Neuron (in vitro differentiated cells): ENCODE data around the gene ISG20L2.

Experiments used
- H2AFZ ChIP-seq: one replicate; pipeline ENCODE4 v1.6.1; 2013; ENCODE audit warnings: low read depth, mild to moderate bottlenecking, inconsistent platforms, low read length, moderate library complexity
- H3K27me3 ChIP-seq: one replicate; pipeline ENCODE4 v1.6.1; 2013; ENCODE audit warnings: low read length; ENCODE audit not compliant: insufficient read depth
- H3K36me3 ChIP-seq: one replicate; pipeline ENCODE4 v1.6.1; 2013; ENCODE audit warnings: low read length; ENCODE audit not compliant: insufficient read depth
- H3K4me1 ChIP-seq: one replicate; pipeline ENCODE4 v1.6.1; 2013; ENCODE audit warnings: low read length; ENCODE audit not compliant: insufficient read depth
- H3K4me3 ChIP-seq: 2 replicates; pipeline ENCODE4 v1.5.1; 2013; ENCODE audit warnings: mild to moderate bottlenecking, low read length, moderate library complexity
- H3K9me3 ChIP-seq: one replicate; pipeline ENCODE4 v1.6.1; 2013; ENCODE audit warnings: low read length

Gene ISG20L2

DNA sequence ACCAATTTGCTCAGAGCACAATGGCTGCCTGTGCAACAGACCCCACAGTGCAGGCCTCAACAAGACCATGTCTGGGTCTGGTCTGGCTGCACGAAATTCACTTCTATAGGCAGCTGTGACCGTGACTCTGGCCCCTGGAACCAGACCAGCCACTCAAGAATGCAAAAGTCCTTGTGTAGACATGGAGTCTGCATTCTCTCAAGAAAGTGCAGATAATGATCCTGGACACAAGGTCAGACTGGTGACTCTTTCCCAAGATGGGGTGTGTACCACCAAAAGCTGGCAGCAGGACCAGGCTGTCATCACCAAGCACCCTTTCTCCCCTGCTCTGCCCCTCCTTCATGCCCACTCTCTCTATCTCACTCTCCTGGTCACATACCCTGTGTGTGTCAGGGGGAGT, 7.4 kb downstream of the ISG20L2 start:
- Histone ChIP-seq H2AFZ (no peak overlapping the region), H3K4me3 (no peak overlapping the region), H3K27me3 (no peaks in the 10 kb centered on the region), H3K9me3 (no peaks in the 10 kb centered on the region), H3K4me1 (peaks cover 10% of the 10 kb centered on the region), H3K36me3 (peaks cover 38% of the 10 kb centered on the region)

DNA sequence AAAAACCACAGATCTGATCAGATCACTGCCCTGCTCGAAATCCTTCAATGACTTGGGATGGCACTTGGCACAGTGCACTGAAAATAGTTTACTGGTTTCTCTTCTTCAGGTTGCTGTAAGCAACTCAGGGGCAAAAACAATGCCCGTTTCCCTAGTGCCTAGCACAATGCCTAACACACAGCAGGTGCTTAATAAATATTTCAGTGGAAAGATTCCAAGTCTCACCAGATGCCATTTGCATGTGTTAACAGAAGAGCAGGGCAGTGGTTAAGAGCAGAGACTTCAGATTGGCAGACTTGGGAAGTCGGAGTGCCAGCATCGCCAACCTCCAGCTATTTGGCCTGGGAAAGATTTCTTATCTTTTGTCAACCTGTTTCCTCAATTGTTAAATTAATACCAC, 11.2 kb downstream of the ISG20L2 start:
- H3K4me1 ChIP-seq, result no peaks in the 10 kb centered on the region
- peaks cover 14% of the 10 kb centered on the region for H3K36me3 ChIP-seq
- no peak overlapping the region for H3K4me3 ChIP-seq
- no peaks in the 10 kb centered on the region for H3K9me3 ChIP-seq
- H2AFZ ChIP-seq, result no peak overlapping the region
- no peaks in the 10 kb centered on the region for H3K27me3 ChIP-seq

DNA sequence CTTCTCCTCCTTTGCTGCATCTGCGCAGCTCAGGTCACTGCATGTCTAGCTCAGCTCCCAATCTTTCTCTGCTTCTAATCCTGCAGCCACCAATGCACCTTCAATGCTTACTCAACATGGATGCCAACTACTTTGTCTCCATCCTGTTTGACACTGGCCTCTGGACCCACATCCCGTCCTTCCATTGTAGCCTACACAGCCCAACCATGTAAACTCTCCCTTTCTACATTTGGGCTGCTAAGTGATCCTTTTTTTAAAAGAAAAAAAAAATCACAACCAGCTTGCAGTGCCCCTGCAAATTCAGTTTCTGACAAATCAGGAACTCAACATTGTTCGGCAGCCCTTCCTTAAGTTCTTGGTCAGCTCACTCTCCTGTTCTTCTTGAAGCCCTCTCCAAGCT, 13.7 kb downstream of the ISG20L2 start:
- H3K4me1 ChIP-seq, result peaks cover 11% of the 10 kb centered on the region
- no peaks in the 10 kb centered on the region for H3K36me3 ChIP-seq

DNA sequence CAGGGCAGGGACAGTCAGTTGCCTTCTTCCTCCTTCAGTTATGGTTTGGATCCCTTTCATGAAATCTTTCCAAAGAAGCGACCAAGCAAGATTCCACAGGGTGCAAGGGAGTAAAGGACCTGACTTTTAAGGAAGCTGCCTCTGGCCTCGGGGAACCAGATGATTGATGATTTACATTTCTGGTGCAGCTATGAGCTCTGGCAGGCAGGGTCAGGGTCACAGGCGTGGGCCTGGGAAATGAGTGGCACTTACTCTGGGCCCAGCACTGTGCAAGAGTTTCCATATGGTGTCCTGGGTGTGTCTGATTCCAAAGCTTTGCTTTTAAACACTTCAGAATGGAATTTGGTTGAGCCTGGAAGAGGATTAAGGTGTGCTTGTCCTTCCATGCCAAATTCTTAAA, 15.9 kb downstream of the ISG20L2 start:
- no peaks in the 10 kb centered on the region for H3K9me3 ChIP-seq
- H3K27me3 ChIP-seq, result no peaks in the 10 kb centered on the region
- no peaks in the 10 kb centered on the region for H3K36me3 ChIP-seq
- no peak overlapping the region for H2AFZ ChIP-seq
- peaks cover 32% of the 10 kb centered on the region for H3K4me1 ChIP-seq
- no peak overlapping the region for H3K4me3 ChIP-seq

More for the DNA sequence above, 13.7 kb downstream of the ISG20L2 start:
- no peak overlapping the region for H2AFZ ChIP-seq
- H3K27me3 ChIP-seq, result no peaks in the 10 kb centered on the region
- H3K4me3 ChIP-seq, result no peak overlapping the region
- H3K9me3 ChIP-seq, result no peaks in the 10 kb centered on the region

DNA sequence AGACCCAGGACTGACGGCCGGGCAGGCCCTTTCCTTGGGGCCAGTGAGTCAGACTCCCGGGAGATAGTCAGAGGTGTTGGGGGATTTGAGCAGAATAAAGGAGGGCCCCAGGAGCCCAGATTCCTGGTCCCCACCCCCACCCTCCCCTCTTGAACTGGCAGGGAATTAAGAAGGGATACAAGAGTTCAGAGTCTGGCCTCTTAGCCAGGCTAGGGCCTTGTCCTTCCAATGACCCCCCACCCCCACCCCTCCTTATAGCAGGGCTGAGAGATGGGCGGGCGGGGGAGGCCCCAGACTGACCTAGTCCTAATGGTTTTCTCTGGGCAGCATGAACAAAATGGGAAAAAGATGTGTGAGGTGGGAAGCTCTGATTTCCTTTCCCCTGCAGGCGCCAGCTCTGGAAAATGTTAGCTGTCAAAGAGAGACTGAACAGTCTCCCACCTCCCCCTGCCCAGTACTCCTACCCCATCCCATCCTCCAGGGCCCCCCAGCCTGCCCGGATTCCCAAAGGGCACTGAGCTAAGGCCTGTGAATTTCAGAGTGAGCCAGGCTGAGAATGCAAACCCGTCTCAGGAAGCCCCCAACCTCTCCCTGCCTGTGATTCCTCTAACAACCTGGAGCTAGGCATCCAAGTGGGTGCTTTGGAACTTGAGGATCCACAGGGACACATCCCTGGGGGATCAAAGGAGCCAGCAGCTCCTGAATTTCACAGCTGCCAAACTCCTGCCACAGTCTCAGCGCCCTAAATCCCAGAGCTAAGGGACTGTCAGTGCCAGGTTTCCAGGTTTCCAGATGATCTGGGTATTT, 17.4 kb downstream of the ISG20L2 start:
- H2AFZ ChIP-seq, result no peak overlapping the region
- no peak overlapping the region for H3K4me3 ChIP-seq
- H3K27me3 ChIP-seq, result no peaks in the 10 kb centered on the region
- H3K36me3 ChIP-seq, result no peaks in the 10 kb centered on the region
- H3K4me1 ChIP-seq, result peaks cover 46% of the 10 kb centered on the region
- no peaks in the 10 kb centered on the region for H3K9me3 ChIP-seq

DNA sequence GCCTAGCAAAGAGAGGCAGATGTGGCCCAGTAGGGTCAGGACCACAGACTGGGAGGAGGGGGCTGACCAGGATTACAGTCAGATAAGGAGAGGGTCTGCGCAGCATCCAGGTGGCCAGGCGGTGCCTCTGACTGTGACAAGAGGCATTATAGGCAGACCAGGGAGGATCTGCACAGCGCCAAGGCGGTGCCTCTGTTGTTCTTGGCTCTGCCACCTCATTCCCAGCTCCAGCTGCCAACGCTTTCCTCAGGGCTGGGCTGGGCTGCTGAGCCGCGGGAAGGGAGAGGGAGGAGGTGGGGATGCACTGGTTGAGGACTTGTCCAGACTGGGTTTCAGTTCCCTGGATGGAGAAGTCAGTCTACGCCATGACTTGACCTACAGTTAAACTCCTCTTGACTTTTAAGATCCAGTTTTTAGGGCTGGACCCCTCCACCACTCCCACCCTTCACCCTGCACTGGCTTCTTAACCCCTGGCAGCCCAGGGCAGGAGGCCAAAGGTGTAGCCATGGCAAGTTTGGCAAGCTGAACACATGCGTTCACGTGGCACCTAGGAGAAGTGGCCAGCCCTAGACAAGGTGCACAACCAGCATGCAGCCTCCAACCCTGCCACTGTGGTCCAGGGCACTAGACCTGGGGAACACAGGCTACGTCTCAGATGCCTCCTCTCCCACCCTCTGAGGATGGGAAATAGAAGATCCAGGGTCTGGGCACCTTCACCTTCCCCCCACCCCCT, 18.6 kb downstream of the ISG20L2 start:
- Histone ChIP-seq H2AFZ (no peak overlapping the region), H3K4me3 (no peak overlapping the region), H3K4me1 (peaks cover 56% of the 10 kb centered on the region), H3K27me3 (no peaks in the 10 kb centered on the region), H3K9me3 (no peaks in the 10 kb centered on the region), H3K36me3 (no peaks in the 10 kb centered on the region)

DNA sequence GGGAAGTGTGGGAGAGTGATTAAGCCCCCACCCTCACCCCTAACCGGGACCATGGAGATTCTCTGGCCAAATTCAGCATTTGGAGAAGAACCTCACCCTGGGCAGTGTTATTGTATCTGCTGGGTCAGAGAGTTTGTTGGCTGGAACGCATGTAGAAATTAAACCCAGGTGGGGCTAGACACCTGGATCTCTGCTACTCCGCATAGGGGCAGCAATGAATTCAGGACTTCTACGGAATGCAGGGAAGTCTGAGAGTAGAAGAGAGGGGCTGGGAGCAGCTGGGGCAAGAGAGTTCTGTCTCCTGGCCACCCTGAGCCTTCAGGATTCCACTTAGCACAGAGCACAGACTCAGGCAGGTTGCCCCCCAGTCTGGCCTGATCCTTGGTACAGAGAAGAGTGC, 19.5 kb downstream of the ISG20L2 start:
- H3K27me3 ChIP-seq, result no peaks in the 10 kb centered on the region
- H3K9me3 ChIP-seq, result no peaks in the 10 kb centered on the region
- no peaks in the 10 kb centered on the region for H3K36me3 ChIP-seq
- no peak overlapping the region for H2AFZ ChIP-seq
- no peak overlapping the region for H3K4me3 ChIP-seq
- peaks cover 65% of the 10 kb centered on the region for H3K4me1 ChIP-seq

DNA sequence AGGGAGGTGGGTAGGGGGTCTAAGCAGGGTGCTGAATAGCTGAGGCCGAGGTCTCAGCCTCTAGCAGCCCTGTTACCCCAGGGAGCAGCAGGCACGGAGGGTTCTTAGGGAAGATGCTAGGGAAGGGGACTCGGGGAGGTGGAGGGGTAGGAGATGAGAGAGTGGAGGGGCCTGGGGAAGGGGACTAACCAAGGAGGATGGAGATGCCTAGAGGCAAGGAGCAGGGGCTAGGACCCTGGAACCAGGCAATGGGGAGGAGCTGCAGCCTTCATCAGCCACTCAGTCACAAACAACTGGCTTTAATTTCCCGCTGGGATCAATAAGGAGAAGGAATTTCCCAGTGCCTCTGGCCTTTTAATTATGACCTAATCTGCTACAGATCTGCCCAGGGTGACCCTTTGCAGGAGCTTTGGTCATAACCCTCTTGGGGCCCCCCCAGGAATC, 20.3 kb downstream of the ISG20L2 start:
- no peaks in the 10 kb centered on the region for H3K36me3 ChIP-seq
- no peaks in the 10 kb centered on the region for H3K9me3 ChIP-seq
- H3K4me1 ChIP-seq, result peaks cover 72% of the 10 kb centered on the region
- no peak overlapping the region for H2AFZ ChIP-seq
- H3K27me3 ChIP-seq, result no peaks in the 10 kb centered on the region
- H3K4me3 ChIP-seq, result no peak overlapping the region

DNA sequence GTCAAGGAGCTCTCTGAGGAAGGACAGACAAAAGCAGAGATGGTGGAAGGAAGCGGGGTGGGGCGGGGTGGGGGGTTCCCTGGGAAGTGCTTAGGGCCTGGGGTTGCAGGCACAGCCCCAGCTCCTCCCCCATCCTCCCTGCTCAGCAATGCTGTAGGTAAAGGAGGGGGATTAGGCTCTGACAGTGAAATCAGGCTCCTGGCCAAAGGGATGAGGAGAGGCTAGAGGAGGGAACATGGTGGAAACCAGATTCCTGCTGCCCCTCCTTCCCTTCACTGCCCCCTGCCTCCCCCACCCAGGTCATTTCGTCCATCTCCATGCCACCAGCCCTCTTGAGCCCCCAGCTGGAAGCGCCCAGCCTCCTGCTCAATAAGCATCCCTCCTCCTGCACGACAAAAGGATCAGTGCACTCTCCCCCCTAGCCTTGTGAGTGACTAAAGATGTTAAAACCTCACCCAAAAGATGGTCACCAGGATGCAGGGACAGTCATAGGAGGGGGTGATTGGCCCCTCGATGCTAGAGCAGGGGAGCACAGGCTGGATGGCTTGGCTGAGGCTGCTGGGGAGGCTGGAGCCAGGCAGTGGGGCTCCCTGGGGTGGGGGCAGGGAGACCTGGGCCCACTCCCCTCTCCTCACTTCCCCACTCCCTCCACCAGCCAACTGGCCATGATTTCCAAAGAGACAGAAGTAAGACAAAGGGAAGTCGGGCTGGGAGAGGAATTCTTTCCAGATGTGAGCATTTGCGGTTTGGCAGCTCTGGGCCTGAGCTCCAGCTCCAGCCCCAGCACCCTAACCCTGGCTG, 20.9 kb downstream of the ISG20L2 start:
- Histone ChIP-seq H2AFZ (peak overlapping the region; percentile 60), H3K9me3 (no peaks in the 10 kb centered on the region), H3K4me3 (peak overlapping the region; percentile 42), H3K27me3 (no peaks in the 10 kb centered on the region), H3K36me3 (no peaks in the 10 kb centered on the region), H3K4me1 (peaks cover 72% of the 10 kb centered on the region)

DNA sequence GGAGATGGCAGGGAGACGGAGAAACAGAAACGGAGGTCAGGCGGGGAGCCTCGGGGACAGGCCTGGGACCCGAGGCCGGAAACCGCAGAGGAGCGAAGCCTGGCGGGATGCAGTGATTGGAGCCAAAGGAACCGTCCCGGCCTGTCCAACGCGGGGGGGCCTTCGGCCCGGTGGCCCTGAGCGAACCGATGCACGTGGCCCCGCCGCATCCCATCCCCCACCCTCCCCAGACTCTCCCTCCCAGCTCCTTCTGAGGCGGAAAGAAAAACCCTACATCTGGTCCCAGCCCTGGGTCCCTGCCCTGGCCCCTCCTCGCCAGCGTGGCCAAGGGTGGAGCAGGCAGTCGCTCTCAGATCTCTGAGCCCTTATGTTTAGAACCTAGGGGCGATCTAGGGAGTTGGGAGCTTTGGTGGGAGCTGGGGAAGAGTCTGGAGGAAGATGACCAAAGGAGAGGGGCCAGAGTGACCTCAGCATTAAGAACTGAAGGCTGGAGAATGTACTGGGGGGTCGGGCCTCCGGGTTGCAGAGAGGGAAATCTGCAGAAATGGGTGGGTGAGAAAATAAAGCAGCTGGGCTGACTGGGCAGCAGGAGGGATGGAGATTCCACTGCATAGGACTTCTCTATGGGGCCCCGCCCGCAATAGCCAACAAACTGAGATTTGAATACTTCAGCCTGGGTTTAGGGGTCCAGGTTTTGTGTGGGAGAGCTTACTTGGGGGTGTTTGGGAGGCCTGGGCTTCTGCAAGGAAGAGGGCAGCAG, 21.7 kb downstream of the ISG20L2 start:
- Histone ChIP-seq H3K36me3 (no peaks in the 10 kb centered on the region), H3K9me3 (no peaks in the 10 kb centered on the region), H3K4me3 (peak overlapping the region; percentile 42), H2AFZ (peak overlapping the region; percentile 60), H3K27me3 (no peaks in the 10 kb centered on the region), H3K4me1 (peaks cover 72% of the 10 kb centered on the region)

DNA sequence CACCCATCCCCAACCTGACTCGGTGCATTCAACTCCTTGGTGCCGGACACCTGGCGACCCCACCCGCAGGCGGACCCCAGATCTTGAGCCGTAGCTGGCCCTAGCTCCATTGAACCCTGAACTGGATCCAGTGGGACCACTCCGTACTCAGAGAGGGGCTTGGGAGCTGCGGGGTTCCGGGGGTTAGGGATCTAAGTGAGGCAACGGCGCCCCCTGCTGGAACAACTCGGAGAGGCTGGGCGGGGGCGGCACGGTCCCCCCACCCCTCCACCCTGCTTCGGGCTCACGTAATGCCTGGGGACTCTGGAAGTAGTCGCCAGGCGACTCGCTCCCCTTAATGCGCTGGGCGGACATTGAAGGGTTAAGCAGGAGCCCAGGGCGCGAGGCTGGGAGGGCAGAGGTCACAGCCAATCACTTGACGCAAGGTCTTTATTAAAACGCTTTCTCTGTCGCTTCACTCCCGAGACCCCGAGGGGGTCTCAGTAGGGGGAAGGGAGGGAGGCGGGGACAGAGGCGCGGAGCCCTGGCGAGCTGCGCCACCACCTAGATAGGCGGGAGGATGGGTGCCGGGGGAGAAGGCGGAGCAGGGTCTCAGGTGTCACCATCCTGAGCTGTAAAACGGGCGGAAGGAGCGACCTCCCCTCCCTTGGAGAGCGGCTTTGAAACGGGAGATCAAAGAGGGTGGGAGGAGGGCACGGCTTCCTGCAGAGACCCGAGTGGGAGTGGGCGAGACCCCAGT, 22.5 kb downstream of the ISG20L2 start:
- Histone ChIP-seq H3K4me1 (peaks cover 72% of the 10 kb centered on the region), H3K36me3 (no peaks in the 10 kb centered on the region), H3K9me3 (no peaks in the 10 kb centered on the region), H3K27me3 (no peaks in the 10 kb centered on the region), H2AFZ (peak overlapping the region; percentile 60), H3K4me3 (peak overlapping the region; percentile 42)

DNA sequence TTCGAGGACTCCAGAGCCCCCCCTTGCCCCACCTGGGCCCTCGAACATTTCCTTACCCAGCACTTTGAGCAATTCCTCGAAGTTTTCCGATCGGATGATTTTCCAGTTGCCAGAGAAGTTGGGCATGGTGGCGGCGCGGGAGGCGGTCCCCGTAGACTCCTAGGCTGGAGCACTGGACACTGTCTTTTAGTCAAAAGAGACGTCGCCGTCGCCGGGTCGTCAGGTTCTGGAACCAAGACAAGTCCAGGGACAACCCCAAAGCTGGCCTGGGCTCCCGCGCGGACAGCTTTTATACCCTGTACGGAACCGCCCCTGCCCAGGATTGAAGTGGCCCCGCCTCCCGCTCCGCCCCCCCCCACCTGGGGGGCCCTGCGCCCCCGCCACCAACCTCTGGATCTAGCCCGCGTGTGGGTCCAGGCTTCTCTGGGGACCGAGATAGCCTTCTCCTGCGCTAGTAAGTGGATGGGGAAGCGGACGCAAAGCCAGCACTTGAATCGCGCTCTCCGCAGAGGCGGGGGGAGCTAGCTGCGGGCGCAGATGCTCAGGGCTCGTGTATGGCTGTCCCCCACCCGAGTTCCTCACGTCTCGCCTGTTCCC, 23.1 kb downstream of the ISG20L2 start, which contains the start of gene CRABP2:
Gene CRABP2 (minus strand): TSS at position 263 of the 597 bp plus-strand sequence. CDS start 137 bp downstream, at position 126.
- H3K4me1 ChIP-seq, result peaks cover 67% of the 10 kb centered on the region
- no peaks in the 10 kb centered on the region for H3K27me3 ChIP-seq
- H3K9me3 ChIP-seq, result no peaks in the 10 kb centered on the region
- peak within 1 kb of the TSS; percentile 60 for H2AFZ ChIP-seq
- H3K4me3 ChIP-seq, result peak within 1 kb of the TSS; percentile 42
- no peaks in the 10 kb centered on the region for H3K36me3 ChIP-seq
